Neural progenitor cell (in vitro differentiated cells): ENCODE measurements around the gene NAAA.

Experiments
- EZH2phosphoT487 ChIP-seq: fragments of 200-600 bp; sonication (generic); IDR thresholded peaks from 2 replicates; pipeline ENCODE4 v1.6.1; 2017; ENCODE audit warnings: antibody characterized with exemption
- TF ChIP-seq, protein P1 (sequence below): fragments of 200-600 bp; sonication (generic); IDR thresholded peaks from 2 replicates; pipeline ENCODE4 v1.5.1; 2017; ENCODE audit warnings: antibody characterized with exemption, mild to moderate bottlenecking

DNA sequence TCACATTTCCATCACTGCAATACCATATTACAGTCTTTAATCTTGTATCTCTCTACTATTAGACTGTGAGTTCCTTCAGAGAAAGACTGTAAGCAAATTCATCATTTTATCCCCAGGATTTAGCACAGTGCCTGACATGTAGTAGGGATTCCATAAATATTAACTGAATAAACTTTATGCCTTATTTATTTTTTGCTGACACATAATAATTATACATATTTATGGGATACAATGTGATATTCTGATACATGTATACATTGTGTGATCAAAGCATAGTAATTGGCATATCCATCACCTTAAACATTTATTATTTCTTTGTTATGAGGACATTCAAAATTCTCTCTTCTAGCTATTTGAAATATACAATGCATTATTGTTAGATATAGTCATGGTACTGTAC is 42.3 kb downstream of the NAAA start:
- TF ChIP-seq, protein P1, sequence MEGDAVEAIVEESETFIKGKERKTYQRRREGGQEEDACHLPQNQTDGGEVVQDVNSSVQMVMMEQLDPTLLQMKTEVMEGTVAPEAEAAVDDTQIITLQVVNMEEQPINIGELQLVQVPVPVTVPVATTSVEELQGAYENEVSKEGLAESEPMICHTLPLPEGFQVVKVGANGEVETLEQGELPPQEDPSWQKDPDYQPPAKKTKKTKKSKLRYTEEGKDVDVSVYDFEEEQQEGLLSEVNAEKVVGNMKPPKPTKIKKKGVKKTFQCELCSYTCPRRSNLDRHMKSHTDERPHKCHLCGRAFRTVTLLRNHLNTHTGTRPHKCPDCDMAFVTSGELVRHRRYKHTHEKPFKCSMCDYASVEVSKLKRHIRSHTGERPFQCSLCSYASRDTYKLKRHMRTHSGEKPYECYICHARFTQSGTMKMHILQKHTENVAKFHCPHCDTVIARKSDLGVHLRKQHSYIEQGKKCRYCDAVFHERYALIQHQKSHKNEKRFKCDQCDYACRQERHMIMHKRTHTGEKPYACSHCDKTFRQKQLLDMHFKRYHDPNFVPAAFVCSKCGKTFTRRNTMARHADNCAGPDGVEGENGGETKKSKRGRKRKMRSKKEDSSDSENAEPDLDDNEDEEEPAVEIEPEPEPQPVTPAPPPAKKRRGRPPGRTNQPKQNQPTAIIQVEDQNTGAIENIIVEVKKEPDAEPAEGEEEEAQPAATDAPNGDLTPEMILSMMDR = no peak
- no peak for TF ChIP-seq EZH2phosphoT487
